Measurements from ENCODE around the gene TRPV5.
A peak's percentile ranks its signal among the peaks of the same experiment; 100 is the strongest.

The TRPV5 gene

DNA sequence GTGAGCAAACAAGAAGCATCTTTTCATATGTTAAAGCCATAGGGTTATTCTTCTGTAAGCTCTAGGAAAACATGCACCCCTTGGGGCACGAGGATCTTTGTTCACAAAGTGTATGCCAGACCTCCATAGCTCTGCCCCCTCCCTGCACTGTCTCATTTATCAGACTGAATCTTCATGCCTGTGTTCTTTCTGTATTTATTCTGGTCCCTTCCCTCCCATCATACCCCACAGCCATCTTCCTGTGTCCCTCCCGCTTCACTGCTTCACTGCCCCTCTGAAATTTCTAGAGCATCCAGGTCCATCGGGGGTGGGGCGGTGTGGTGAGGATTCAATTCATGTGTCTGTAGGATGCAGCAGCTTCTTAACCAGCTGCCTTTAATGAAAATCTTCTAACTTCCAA is 71.2 kb downstream of the TRPV5 start:
- H3K27ac ChIP-seq, result peak overlapping the region; percentile 73; the same call in 1 of the 2 replicates
- ChIA-PET CTCF (no interaction called here), POLR2A (ENCODE audit: low non-redundant PET) (no interaction called here)
- DNase-seq (ENCODE audit: low spot score), result no peak
- TF ChIP-seq, protein P1, sequence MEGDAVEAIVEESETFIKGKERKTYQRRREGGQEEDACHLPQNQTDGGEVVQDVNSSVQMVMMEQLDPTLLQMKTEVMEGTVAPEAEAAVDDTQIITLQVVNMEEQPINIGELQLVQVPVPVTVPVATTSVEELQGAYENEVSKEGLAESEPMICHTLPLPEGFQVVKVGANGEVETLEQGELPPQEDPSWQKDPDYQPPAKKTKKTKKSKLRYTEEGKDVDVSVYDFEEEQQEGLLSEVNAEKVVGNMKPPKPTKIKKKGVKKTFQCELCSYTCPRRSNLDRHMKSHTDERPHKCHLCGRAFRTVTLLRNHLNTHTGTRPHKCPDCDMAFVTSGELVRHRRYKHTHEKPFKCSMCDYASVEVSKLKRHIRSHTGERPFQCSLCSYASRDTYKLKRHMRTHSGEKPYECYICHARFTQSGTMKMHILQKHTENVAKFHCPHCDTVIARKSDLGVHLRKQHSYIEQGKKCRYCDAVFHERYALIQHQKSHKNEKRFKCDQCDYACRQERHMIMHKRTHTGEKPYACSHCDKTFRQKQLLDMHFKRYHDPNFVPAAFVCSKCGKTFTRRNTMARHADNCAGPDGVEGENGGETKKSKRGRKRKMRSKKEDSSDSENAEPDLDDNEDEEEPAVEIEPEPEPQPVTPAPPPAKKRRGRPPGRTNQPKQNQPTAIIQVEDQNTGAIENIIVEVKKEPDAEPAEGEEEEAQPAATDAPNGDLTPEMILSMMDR (conservative IDR thresholded peaks at IDR 0.05; ENCODE audit: low read depth), result no peak

DNA sequence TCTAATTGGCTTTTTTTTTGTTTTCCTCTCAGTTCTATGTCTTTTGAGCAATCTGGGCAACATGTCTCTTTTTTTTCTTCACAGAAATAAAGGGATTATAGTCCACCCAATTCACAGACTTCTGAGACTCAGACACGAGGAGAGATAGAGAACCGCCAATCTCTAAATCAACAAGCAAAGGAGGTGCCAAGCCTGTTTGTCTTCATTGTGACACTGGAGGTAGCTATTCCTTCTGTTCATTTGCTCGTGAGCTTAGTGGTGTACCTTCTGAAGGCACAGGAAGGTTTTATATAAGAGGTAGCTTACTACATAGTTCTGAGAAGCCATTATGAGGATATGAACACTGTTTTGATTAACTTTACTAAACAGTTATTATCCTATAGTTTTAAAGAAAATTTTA is 72.6 kb downstream of the TRPV5 start:
- no peak overlapping the region for H3K27ac ChIP-seq
- ChIA-PET CTCF (no interaction called here), POLR2A (ENCODE audit: low non-redundant PET) (no interaction called here)
- TF ChIP-seq, protein P1 (conservative IDR thresholded peaks at IDR 0.05; ENCODE audit: low read depth), result no peak
- DNase-seq (ENCODE audit: low spot score), result no peak

DNA sequence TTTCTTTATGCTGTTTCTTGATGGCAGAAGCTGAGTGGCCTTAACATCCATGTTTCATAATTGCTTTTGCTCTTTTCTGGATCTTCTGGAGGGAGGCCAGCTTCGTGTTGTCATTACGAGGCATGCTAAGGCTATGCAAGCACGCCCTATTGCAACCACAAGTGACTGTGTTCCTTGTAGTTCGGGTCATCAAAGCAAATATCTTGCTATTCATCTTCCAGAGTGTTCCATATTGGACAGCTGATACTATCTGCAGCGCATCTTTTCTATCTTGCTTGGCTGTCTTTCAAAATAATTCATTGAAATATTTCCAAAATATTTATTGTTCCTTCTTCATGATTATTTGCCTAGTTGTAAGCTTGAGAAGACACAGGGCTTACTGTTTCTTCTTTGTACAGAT is 73.7 kb downstream of the TRPV5 start:
- ChIA-PET CTCF (no interaction called here), POLR2A (ENCODE audit: low non-redundant PET) (no interaction called here)
- H3K27ac ChIP-seq, result no peak overlapping the region
- TF ChIP-seq, protein P1 (conservative IDR thresholded peaks at IDR 0.05; ENCODE audit: low read depth), result no peak
- no peak for DNase-seq (ENCODE audit: low spot score)

DNA sequence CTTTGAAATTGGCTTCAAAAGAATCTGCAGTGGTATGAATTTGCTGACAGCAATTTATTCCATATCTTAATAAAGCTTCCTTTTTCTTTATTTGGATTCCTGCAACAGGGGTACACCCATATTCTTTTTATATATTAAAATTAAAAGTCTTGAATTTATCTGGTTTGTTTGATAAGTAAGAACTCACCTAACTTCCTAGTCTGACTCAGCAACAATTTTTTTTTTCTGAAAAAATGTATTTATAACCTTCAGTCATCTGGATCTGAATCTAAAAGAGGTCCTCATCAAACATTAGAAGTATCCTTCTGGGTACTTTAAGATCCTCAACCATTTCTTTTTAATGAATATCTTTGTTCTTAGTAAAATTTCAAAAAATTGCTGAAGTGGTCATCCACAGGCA is 74.1 kb downstream of the TRPV5 start:
- POLR2A ChIA-PET (ENCODE audit: low non-redundant PET), result no interaction called here
- no peak overlapping the region for H3K27ac ChIP-seq
- DNase-seq (ENCODE audit: low spot score), result no peak
- TF ChIP-seq, protein P1 (conservative IDR thresholded peaks at IDR 0.05; ENCODE audit: low read depth), result no peak
- CTCF ChIA-PET, result no interaction called here
